Activated CD4-positive, alpha-beta memory T cell treated with anti-CD3 and anti-CD28 coated beads for 36 hours (primary cell): Measurements from ENCODE around the gene CDK11A. TPM values are rescaled to one million over a fixed set of nuclear protein-coding genes. Genes with fewer than 3 reads are reported as not detected.
"Not testable (repeated sequence)": the region's sequence is repeated elsewhere in the genome, so short reads cannot be mapped to it uniquely, and the experiment has no call there.

Experiments used
- CTCF ChIA-PET: fragments of 350-600 bp; sonication (Branson Sonifier 250); formaldehyde crosslinking; loops from one replicate; lab custom pipeline; 2021; ENCODE audit warnings: antibody characterized with exemption, inconsistent platforms; lab: Charles Lee
- POLR2A ChIA-PET: fragments of 350-600 bp; sonication (Branson Sonifier 250); formaldehyde crosslinking; loops from one replicate; lab custom pipeline; 2021; ENCODE audit warnings: antibody characterized with exemption; lab: Charles Lee
- DNase-seq: peaks from one replicate; pipeline ENCODE4 v3.0.0-alpha.2; 2020
- H3K27ac Mint-ChIP-seq: one replicate; pipeline ENCODE4 v1.8.0; 2021; ENCODE audit warnings: mixed read lengths
- H3K27me3 Mint-ChIP-seq: one replicate; pipeline ENCODE4 v1.8.0; 2021; ENCODE audit warnings: mixed read lengths
- H3K36me3 Mint-ChIP-seq: one replicate; pipeline ENCODE4 v1.8.0; 2021; ENCODE audit warnings: mixed read lengths
- H3K4me1 Mint-ChIP-seq: one replicate; pipeline ENCODE4 v1.8.0; 2021; ENCODE audit warnings: low read depth, mixed read lengths
- H3K4me3 Mint-ChIP-seq: one replicate; pipeline ENCODE4 v1.8.0; 2021; ENCODE audit warnings: mild to moderate bottlenecking, mixed read lengths
- H3K9me3 Mint-ChIP-seq: one replicate; pipeline ENCODE4 v1.8.0; 2021; ENCODE audit warnings: mixed read lengths
- intact Hi-C: fragments of 100-400 bp; cut with micrococcal nuclease; formaldehyde crosslinking; loops from one replicate; pipeline ENCODE4 v1.15.1; 2023
- total RNA-seq, 2 experiments: library from RNA; stranded (reverse); gene quantifications; one replicate each; pipeline ENCODE4 v1.2.3, GENCODE V29; 2021

Gene CDK11A
- total RNA-seq, 2 experiments from 2014 or later = 44.5 to 49.1 TPM

- H3K27me3 Mint-ChIP-seq = no peaks in the 10 kb centered on the region
- no peak for DNase-seq
- ChIA-PET CTCF (interaction anchor here (0.9 kb wide), 1 partner anchor 153 kb away, joined by 4 read pairs; no protein-coding TSS in a partner anchor), POLR2A (no interaction called here)
- no peaks in the 10 kb centered on the region for H3K9me3 Mint-ChIP-seq
- H3K36me3 Mint-ChIP-seq = peaks cover 14% of the 10 kb centered on the region
- no peak overlapping the region for H3K27ac Mint-ChIP-seq
- no peak overlapping the region for H3K4me3 Mint-ChIP-seq
- intact Hi-C loops = no loop called here
- H3K4me1 Mint-ChIP-seq = peaks cover 3% of the 10 kb centered on the region
Observed at GRCh38 chr1:1752190-1752589, 28.0 kb upstream of the CDK11A start.

- CTCF ChIA-PET, H3K27ac Mint-ChIP-seq, POLR2A ChIA-PET, DNase-seq, H3K27me3 Mint-ChIP-seq, H3K4me3 Mint-ChIP-seq, intact Hi-C loops, H3K9me3 Mint-ChIP-seq, H3K36me3 Mint-ChIP-seq, H3K4me1 Mint-ChIP-seq: not testable (repeated sequence)
Observed at GRCh38 chr1:1749941-1750340, 25.8 kb upstream of the CDK11A start.

- CTCF ChIA-PET = no interaction called here
Observed at GRCh38 chr1:1748686-1749321, 24.6 kb upstream of the CDK11A start.

GRCh38 chr1:1746566-1746909, 22.4 kb upstream of the CDK11A start:
- H3K4me3 Mint-ChIP-seq, H3K9me3 Mint-ChIP-seq, CTCF ChIA-PET, intact Hi-C loops, POLR2A ChIA-PET, H3K36me3 Mint-ChIP-seq, H3K27ac Mint-ChIP-seq, H3K27me3 Mint-ChIP-seq, DNase-seq, H3K4me1 Mint-ChIP-seq: not testable (repeated sequence)

More at GRCh38 chr1:1748686-1749321, 24.6 kb upstream of the CDK11A start:
- POLR2A ChIA-PET = no interaction called here
- Mint-ChIP-seq H3K27ac (no peak overlapping the region), H3K4me1 (peaks cover 3% of the 10 kb centered on the region), H3K4me3 (no peak overlapping the region), H3K27me3 (no peaks in the 10 kb centered on the region), H3K36me3 (peaks cover under 1% of the 10 kb centered on the region), H3K9me3 (no peaks in the 10 kb centered on the region)
- DNase-seq = no peak
- intact Hi-C loops = no loop called here

GRCh38 chr1:1745651-1746565, 21.8 kb upstream of the CDK11A start:
- intact Hi-C loops, POLR2A ChIA-PET, H3K9me3 Mint-ChIP-seq, H3K27me3 Mint-ChIP-seq, H3K36me3 Mint-ChIP-seq, H3K4me1 Mint-ChIP-seq, CTCF ChIA-PET: not testable (repeated sequence)
- peak overlapping the region; percentile 65 for H3K27ac Mint-ChIP-seq
- peak overlapping the region; percentile 23 for H3K4me3 Mint-ChIP-seq
- peak; percentile 72 for DNase-seq

- H3K27me3 Mint-ChIP-seq, POLR2A ChIA-PET, H3K36me3 Mint-ChIP-seq, intact Hi-C loops, DNase-seq, CTCF ChIA-PET, H3K27ac Mint-ChIP-seq, H3K4me1 Mint-ChIP-seq, H3K9me3 Mint-ChIP-seq, H3K4me3 Mint-ChIP-seq: not testable (repeated sequence)
Observed at GRCh38 chr1:1742529-1742928, 18.4 kb upstream of the CDK11A start.

- CTCF ChIA-PET, intact Hi-C loops, H3K36me3 Mint-ChIP-seq, H3K27ac Mint-ChIP-seq, H3K4me1 Mint-ChIP-seq, POLR2A ChIA-PET, DNase-seq, H3K27me3 Mint-ChIP-seq, H3K9me3 Mint-ChIP-seq, H3K4me3 Mint-ChIP-seq: not testable (repeated sequence)
Observed at GRCh38 chr1:1741013-1741412, 16.9 kb upstream of the CDK11A start.

- DNase-seq, H3K27ac Mint-ChIP-seq, intact Hi-C loops, H3K4me1 Mint-ChIP-seq, H3K27me3 Mint-ChIP-seq, H3K4me3 Mint-ChIP-seq, H3K9me3 Mint-ChIP-seq, POLR2A ChIA-PET, CTCF ChIA-PET, H3K36me3 Mint-ChIP-seq: not testable (repeated sequence)
Observed at GRCh38 chr1:1738799-1739337, 14.7 kb upstream of the CDK11A start.

GRCh38 chr1:1737675-1738590, 13.8 kb upstream of the CDK11A start:
- intact Hi-C loops, H3K27ac Mint-ChIP-seq, H3K4me3 Mint-ChIP-seq, H3K9me3 Mint-ChIP-seq, H3K27me3 Mint-ChIP-seq, H3K4me1 Mint-ChIP-seq, H3K36me3 Mint-ChIP-seq, DNase-seq, POLR2A ChIA-PET: not testable (repeated sequence)
- CTCF ChIA-PET = interaction anchor here (1.5 kb wide), 1 partner anchor 168 kb away, joined by 5 read pairs; no protein-coding TSS in a partner anchor

GRCh38 chr1:1732381-1732780, 8.2 kb upstream of the CDK11A start:
- intact Hi-C loops = no loop called here

GRCh38 chr1:1730870-1731269, 6.7 kb upstream of the CDK11A start:
- Mint-ChIP-seq H3K4me1 (peaks cover 15% of the 10 kb centered on the region), H3K27ac (no peak overlapping the region), H3K36me3 (peaks cover 10% of the 10 kb centered on the region), H3K9me3 (no peaks in the 10 kb centered on the region), H3K4me3 (no peak overlapping the region), H3K27me3 (no peaks in the 10 kb centered on the region)
- DNase-seq = no peak
- ChIA-PET CTCF (no interaction called here), POLR2A (no interaction called here)
- intact Hi-C loops = no loop called here

More at GRCh38 chr1:1732381-1732780, 8.2 kb upstream of the CDK11A start:
- H3K4me3 Mint-ChIP-seq = no peak overlapping the region
- no peak overlapping the region for H3K27ac Mint-ChIP-seq
- H3K36me3 Mint-ChIP-seq = peaks cover 10% of the 10 kb centered on the region
- no peaks in the 10 kb centered on the region for H3K9me3 Mint-ChIP-seq
- peaks cover 11% of the 10 kb centered on the region for H3K4me1 Mint-ChIP-seq
- no peaks in the 10 kb centered on the region for H3K27me3 Mint-ChIP-seq
- ChIA-PET CTCF (no interaction called here), POLR2A (no interaction called here)
- no peak for DNase-seq

GRCh38 chr1:1730230-1730629, 6.1 kb upstream of the CDK11A start:
- H3K27me3 Mint-ChIP-seq, DNase-seq, H3K27ac Mint-ChIP-seq, CTCF ChIA-PET, POLR2A ChIA-PET, H3K9me3 Mint-ChIP-seq, intact Hi-C loops, H3K4me3 Mint-ChIP-seq: not testable (repeated sequence)
- peaks cover 10% of the 10 kb centered on the region for H3K36me3 Mint-ChIP-seq
- peaks cover 15% of the 10 kb centered on the region for H3K4me1 Mint-ChIP-seq
